GM21825 (cell line): Measurements from ENCODE around the gene STK4.

Experiments used
- ATAC-seq: cut with Tn5 transposase; IDR thresholded peaks from one replicate; pipeline ENCODE4 v1.9.1; 2021; ENCODE audit warnings: mild to moderate bottlenecking, moderate library complexity; ENCODE audit not compliant: unreplicated experiment

STK4 gene

GRCh38 chr20:44966030-44966961 lies at the start of gene STK4:
TSS of gene STK4 (plus strand) at chr20:44966512. CDS start at chr20:44966569, 57 bp downstream.
- ATAC-seq = peak; percentile 68

GRCh38 chr20:44916586-44916985 lies 49.7 kb upstream of the STK4 start:
- ATAC-seq = no peak

DNA sequence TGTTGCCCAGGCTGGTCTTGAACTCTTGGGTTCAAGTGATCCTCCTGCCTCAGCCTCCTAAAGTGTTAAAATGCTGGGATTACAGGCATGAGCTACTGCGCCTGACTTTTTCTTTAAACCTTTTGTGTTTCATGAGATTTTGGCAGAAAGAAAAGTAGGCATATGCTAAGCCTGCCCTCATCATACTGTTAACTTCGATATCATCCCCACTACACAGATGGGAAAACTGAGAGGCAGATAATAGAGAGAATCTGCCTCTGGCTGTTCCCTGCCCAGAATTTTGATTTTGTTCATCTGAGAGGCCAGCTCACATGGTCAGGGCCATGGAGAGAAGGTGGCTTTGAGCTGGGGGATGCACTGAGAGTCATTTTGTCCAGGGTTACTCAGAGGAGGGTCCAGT lies 48.9 kb upstream of the STK4 start:
- no peak for ATAC-seq

- no peak for ATAC-seq
Measured at GRCh38 chr20:44918342-44918741, 48.0 kb upstream of the STK4 start.

DNA sequence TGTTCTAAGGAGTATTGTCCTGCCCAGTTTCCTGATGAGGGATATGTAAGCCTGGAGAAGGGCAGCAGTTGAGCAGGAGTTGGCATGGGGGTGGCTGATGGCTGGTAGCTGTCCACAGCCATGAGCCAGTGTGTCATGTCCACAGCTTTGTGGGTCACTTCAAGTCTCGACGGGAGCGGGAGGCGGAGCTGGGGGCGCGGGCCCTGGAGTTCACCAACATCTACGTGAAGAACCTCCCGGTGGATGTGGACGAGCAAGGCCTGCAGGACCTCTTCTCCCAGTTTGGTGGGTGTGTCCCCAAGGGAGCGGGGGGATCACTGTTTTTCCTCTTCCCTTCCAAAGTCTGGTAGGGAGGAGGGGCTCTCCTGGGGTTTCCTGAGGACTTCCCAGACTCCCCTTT lies 47.6 kb upstream of the STK4 start:
- ATAC-seq = no peak

DNA sequence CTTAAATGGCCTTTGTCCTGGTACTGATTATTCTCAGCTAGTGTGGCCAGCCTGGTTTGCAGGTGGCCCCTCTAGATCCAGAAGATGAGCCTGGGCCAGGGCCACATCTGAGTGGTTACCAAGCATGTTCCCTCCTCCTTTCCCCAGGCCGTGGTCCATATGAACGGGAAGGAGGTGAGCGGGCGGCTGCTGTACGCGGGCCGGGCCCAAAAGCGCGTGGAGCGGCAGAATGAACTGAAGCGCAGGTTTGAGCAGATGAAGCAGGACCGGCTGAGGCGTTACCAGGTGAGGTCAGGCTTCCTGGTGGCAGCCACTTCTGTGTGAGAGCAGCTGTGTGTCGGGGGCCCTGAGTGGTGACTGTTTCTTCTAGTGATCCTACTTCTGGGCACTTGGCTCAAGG lies 44.9 kb upstream of the STK4 start:
- no peak for ATAC-seq

DNA sequence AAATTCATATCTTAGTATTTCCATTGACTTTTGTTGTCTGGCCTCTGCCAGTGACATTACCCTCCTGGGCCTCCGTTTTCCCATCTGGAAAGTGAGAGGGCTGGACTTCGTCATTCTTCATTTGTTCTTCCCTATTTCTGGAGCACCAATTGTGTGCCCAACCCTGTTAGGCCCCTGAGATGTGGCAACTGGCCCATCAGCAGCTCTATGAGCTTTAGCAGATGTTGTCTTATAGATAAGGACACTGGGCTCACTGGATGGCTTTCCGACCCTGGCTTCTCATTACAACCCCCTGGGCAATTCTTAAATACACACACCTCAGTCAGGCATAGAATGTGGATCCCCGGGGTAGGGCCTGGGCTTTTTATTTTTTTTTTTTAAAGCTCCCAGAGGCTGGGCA lies 41.8 kb upstream of the STK4 start:
- ATAC-seq = no peak

- ATAC-seq = no peak
Measured at GRCh38 chr20:44928595-44928994, 37.7 kb upstream of the STK4 start.

- no peak for ATAC-seq
Measured at GRCh38 chr20:44930517-44931168, 35.7 kb upstream of the STK4 start.

DNA sequence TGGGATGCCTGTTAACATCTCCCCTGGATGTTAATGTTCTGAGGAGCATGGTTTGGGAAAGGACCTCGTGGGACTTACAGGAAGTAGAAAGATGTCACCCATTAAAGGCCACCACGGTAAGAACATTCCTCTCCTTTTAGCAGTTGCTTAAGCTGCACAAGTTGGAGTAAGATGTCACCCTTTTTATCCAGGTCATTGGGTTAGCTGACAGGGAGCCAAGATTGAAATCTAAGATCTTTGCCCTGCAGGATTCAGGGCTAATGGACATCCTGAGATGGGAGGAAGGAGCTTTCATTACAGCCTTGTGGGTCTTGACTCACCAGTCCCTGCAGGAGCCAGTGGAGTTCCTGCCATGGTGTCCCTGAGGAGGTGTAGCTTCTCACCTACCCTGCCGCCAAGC lies 34.4 kb upstream of the STK4 start:
- ATAC-seq = no peak

GRCh38 chr20:44932916-44933315 lies 33.4 kb upstream of the STK4 start:
- ATAC-seq = no peak

DNA sequence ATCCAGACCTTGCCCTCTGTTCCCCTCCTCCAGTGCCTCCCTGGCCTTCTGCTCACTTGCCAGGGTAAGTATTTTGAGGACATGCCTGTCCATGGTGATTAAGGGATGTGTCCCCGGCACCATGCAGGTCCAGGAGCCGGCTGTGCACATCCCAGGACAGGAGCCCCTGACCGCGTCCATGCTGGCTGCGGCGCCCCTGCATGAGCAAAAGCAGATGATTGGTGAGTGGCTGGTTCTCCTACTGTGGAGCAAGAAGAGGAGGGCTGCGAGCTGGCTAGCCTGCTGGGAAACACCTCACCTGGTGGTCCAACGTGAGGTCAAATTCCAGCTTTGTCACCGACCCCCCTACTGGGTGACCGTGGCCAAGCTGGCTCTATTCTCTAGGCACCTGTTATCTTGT lies 29.8 kb upstream of the STK4 start:
- ATAC-seq = no peak

GRCh38 chr20:44938637-44939036 lies 27.7 kb upstream of the STK4 start:
- no peak for ATAC-seq

GRCh38 chr20:44941120-44941691 lies 25.1 kb upstream of the STK4 start:
- no peak for ATAC-seq

- ATAC-seq = no peak
Measured at GRCh38 chr20:44942264-44942973, 23.9 kb upstream of the STK4 start.

DNA sequence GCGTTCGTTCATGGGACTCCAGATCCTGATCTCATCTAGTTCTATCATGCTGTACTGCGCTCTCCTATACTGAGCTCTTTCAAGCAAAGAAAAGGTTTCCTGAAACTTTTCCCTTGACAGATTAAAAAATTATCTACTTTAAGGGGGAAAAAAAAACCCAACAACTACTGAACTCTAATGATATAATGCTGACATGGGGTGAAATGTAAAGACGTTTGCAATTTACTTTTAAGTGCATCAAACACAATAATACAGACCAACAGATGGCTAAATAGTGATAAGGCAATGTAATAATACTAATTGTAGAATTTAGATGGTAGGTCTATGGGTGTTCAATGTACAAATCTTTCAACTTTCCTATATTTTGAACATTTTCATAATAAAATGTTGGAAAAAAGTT lies 22.5 kb upstream of the STK4 start:
- ATAC-seq = no peak

DNA sequence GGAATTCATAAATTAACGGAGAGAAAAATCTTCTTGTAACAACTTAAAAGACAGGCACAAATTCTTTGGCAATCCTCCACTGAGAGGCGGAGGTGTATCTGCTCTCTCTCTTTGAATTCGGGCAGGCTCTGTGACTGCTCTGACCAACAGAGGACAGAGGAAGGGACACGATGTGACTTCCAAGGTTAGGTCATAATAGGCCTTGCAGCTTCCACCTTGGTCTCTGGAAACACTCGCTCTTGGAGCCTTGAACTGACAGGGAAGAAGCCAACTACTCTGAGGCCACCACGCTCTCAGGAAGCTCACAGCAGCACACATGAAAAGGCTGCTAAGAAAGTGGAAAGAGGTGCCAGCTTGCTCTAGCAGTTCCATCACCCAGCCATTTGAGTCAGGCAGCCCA lies 21.1 kb upstream of the STK4 start:
- ATAC-seq = no peak

- ATAC-seq = no peak
Measured at GRCh38 chr20:44946271-44946852, 19.9 kb upstream of the STK4 start.

GRCh38 chr20:44948107-44948506 lies 18.2 kb upstream of the STK4 start:
- no peak for ATAC-seq

DNA sequence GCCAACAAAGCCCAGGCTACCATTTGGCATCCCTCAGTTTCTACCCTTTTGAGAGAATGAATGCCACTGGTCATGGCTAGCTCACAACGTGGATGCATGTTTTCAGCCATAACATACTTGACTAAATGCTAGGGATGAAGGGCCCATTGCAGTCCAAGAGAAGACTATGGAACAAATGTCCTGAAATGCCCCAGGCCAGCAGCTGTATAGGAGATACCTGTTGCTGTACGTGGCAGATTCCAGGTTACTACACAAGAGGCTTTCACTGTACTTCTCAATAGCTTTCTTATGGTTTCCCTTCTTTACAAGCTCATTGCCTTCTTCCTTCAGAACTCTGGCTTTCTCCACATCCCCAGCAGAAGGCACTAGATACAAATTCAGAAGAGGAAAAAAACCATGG lies 17.8 kb upstream of the STK4 start:
- ATAC-seq = no peak

- no peak for ATAC-seq
Measured at GRCh38 chr20:44950368-44950767, 15.9 kb upstream of the STK4 start.
